Measurements from ENCODE around the gene PEAK3.
A peak's percentile ranks its signal among the peaks of the same experiment; 100 is the strongest.

The PEAK3 gene

DNA sequence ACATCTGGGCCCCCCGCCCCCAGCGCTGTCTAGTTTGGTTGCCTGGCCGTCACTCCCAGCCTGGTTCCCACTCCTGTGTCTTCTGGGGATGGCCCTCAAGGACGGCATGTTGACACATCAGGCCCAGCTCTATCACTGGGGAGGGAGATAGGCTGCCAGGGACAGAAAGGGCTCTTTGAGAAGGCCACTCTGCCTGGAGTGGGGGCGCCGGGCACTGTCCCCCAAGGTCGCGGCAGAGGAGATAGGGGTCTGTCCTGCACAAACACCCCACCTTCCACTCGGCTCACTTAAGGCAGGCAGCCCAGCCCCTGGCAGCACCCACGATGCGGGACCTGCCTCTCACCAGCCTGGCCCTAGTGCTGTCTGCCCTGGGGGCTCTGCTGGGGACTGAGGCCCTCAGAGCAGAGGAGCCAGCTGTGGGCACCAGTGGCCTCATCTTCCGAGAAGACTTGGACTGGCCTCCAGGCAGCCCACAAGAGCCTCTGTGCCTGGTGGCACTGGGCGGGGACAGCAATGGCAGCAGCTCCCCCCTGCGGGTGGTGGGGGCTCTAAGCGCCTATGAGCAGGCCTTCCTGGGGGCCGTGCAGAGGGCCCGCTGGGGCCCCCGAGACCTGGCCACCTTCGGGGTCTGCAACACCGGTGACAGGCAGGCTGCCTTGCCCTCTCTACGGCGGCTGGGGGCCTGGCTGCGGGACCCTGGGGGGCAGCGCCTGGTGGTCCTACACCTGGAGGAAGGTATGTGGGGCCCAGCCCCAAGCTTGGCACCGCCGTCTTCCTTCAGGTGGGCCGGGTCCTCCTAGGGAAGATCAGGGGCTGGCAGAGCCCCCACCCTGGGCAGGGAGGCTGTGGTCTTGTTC lies 32.7 kb downstream of the PEAK3 start, which contains the start of gene AMH:
TSS of gene AMH (plus strand) at position 314 of the 857 bp plus-strand sequence. CDS start at position 324, 10 bp downstream.
- DNase-seq = no peak

DNA sequence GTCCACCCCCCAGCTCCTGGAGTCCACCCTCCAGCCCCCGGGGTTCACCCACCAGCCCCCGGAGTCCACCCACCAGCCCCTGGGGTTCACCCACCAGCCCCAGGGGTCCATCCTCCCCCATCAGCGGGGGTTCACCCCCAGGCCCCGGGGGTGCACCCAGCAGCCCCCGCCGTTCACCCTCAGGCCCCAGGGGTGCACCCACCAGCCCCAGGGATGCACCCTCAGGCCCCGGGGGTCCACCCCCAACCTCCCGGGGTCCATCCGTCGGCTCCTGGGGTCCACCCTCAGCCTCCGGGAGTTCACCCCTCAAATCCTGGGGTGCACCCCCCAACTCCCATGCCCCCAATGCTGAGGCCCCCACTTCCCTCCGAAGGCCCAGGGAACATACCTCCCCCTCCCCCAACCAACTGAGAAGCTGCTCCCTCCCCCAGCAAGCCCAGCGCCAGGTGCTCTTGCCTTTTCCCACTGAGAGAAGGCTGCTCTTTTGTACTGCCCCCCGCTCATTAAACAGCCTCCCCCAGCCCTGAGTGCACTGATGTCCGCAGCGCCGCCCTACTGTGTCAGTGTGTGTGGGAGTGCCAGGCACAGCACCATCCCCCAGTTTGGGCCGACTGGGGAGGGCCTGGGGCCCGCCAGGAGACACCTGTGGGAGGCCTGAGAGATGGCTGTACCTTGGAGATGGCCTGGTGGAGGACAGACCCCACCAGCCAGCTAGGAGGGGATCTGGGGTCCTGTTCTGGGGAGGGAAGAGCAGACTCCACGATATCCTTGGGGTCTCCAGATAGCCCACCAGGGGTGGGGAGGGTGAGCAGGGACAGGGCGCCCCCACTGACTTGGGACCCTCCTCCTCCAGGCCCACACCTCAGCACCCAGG lies 33.6 kb downstream of the PEAK3 start:
- DNase-seq = no peak

DNA sequence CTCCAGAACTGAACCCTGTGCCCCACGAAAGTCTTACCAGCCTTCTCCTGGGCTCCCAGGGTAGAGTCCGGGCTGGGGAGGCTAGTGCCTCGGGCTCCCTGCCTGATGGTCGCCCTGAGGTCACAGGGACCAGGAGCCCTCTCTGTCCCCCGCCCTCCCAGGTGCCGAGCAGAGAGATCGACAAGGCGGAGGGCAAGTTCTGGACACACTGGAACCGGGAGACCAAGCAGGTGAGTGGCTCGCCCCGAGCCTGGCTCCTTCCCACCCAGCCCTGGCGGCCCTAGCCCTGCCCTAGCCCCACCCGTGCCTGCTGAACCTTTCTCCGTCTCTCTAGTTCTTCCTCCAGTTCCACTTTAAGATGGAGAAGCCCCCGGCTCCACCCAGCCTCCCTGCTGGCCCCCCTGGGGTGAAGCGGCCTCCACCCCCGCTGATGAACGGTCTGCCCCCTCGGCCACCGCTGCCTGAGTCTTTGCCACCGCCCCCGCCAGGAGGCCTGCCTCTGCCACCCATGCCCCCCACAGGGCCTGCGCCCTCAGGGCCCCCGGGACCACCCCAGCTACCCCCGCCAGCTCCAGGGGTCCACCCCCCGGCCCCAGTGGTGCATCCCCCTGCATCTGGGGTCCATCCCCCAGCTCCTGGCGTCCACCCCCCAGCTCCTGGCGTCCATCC lies 34.4 kb downstream of the PEAK3 start:
- DNase-seq = no peak

DNA sequence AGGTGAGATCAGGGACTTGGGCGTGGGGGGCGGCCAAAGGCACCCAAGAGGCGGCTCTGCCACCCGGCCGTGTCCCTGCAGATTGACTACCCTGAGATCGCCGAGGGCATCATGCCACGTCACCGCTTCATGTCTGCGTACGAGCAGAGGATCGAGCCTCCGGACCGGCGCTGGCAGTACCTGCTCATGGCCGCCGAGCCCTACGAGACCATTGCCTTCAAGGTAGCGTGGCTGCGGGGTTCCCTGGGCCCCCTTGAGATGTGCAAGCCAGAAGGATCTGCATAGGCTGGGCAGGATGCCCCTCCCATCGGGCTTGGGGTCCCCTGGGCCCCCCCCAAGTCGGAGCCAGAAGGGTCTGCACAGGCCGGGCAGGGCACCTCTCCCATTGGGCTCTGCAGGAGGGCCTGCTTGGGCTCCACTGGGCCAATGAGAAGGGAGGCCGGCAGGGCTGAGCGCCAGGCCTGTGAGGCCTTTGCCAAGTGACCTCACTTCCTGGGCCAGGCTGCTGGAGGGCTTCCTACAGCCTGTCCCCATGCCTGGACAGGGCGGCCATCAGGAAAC lies 35.1 kb downstream of the PEAK3 start:
- DNase-seq = no peak

DNA sequence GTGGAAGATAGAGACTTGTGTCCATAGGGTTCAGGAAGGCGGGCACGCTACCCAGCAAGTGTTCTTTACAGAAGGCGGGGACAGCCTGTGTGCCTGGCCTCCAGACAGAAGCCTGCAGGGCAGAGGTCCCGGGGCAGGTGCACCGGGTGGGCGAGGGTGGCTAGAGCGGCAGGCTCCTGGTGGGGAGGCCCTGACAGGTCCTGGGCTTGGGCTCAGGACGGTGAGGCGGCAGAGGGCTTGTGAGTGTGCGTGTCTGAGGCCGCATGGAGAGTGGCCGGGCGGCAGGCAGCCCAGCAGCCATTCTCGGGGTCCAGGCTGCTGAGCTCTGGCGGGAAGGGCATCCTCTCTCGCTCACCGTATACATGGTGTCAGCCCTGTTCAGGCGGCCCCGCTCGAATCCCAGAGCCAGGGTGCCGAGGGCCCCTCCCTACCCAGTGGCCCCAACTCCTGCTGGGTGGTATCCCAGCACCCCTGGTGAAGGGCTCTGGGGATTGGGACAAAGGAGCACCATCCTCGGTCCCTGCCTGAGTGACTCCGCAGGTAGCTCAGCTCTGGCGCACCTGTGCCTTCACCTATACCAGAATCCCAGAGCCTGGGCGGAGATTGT lies 35.9 kb downstream of the PEAK3 start:
- DNase-seq = no peak

DNA sequence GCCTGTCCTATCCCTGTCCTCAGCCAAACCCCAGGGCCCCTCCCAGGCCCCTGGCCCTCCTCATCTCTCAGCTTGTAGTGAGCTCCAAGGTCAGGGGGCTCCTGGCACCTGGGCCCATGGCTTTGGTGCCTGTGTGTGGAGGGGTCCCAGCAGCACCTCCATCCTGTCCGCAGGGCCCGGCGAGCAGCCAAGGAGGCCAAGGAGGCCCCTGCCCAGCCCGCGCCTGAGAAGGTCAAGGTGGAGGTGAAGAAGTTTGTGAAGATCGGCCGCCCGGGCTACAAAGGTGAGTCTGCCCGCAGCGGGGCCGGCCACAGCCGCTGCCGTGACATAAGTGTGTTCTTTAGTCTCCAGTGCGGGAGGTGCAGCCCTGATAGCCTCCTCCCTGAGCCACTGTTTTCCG lies 36.7 kb downstream of the PEAK3 start:
- no peak for DNase-seq

DNA sequence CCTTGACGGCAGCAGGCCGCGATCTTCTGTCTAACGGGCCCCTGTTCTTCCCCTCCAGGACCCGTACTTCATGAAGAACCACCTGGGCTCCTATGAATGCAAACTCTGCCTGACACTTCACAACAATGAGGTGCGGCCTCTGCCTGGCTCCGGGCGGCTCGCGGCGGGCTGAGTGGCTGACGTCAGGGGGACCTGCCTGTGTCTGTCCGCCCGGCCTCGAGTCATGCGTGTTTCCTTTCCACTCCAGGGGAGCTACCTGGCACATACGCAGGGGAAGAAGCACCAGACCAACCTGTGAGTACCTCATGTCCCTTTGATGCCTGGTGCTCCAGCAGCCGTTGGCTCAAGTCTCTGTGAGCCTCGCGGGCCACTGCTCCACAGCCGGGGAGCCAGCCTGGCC lies 37.5 kb downstream of the PEAK3 start:
- no peak for DNase-seq

DNA sequence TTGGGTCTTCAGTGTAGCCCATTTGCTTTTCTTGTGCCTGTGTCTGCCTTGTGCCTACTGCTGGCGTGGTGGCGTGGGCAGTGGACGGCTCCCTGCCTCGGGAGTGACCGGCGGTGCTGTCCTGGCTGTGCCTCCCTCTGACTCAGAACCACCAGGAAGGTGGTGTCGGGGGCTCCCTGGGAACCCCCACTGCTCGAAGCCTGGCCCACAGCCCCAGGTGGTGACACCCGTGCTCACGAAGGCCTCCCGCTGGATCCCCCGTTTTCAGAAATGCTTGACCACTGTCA lies 37.9 kb downstream of the PEAK3 start:
- DNase-seq = no peak

DNA sequence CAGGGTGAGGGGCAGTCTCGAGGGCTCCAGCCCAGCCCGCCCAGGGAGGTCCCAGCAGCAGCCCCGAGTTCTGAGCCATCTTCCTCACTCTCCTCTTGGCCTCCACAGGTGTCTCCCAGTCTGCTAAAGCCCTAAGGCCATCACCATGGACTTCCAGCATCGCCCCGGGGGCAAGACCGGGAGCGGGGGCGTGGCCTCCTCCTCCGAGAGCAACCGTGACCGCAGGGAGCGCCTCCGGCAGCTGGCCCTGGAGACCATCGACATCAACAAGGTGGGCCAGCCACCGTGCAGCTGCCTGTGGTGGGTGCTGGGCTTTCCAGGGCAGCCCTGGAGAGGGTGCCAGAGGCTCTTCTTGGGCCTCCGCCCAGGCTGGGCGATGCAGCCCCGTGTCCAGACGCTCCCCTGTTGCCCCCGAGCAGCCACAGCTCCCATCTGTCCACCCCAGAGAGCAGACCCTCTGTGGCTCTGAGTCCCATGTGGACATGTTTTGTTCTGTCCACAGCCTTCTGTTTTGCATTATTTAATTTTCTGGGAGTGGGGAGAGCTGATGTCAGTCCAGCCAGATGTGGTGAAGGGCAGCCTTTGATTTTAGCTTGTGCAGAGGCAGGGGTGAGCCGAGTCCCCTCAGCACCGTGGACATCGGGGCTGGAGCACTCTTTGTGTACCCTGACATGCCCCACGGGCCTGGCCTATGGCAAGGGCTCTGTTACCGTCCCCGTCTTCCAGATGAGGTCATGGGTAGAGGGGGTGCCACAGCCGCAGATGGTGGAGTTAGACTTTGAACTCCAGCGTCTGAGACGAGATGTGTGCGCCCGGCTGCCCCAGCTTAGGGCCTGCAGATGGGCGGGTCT lies 38.5 kb downstream of the PEAK3 start:
- no peak for DNase-seq

DNA sequence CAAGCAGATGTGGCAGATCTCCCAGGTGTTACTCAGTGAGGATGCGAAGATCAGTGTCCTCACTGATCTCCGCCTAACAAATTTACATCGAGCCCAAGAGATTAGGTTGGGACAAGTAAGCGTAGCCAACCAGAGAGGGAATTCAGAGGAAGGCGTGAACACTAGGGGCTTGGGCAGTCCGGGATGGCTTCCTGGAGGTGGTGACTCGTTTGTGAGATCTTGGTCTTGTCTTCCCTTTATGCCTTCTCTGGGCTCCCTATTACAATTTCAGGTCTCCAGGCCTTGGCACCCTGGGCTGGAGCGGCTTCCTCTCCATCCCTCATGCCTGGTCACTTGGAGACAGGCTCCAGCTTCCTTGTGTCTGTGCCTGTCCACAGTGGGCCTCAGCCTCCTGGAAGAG lies 39.2 kb downstream of the PEAK3 start:
- no peak for DNase-seq

DNA sequence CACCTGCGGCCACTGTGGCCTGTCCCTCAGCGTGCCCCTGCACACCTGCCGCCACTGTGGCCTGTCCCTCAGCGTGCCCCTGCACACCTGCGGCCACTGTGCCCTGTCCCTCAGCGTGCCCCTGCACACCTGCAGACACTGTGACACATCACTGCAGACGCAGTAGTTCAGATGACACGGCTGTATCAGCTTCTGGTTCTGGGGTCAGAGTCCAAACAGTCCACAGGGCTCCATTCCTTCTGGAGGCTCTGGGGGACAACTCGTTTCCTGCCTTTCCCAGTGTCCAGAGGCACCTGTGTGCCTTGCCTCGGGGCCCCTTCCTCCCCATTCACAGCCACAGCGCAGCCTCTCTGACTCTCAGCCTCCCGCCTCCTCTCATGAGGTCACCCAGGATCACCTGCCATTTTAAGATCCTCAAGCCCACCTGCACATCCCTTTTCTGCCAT lies 39.9 kb downstream of the PEAK3 start:
- no peak for DNase-seq

DNA sequence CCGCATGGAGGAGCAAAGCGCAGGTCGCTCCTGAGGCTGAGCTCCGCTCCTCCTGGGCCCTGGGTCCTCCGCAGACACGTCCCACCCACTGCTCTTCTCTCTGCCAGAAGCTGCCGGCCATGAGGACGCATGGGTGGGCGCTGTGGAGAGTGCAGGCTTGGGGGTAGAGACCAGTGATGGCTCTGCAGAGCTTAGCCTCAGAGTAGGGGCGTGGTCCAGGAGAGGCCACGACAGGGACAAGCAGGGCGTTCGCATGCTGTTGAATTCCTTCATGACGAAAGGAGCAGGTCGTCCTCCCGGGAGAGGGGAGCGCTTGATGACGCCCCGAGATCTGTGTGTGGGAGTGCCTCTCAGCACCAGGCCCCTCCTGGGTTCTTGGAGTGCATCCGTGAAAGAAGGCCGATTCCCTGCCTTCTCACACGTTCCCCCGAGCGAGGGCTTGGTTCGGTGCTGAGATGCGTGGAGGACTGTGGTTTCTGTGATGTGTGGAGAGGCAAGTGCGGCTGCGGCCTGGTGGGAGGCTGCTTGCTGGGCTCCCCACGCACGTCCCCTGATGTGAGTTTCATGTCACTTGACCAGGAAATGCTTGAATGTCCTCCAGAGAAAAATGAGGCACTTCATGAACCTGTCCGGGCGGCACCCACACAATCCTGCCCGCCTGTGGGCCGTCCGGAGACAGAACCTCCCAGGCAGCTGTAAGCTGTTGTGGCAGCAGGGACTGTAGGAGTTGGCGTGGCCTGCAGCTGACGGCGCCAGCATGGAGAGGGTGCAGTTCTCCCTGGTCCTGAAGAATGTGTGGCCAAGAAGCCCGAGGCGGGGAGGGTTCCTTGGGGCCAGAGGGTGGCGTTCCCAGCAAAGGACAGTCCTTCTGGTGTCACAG lies 40.9 kb downstream of the PEAK3 start:
- no peak for DNase-seq

DNA sequence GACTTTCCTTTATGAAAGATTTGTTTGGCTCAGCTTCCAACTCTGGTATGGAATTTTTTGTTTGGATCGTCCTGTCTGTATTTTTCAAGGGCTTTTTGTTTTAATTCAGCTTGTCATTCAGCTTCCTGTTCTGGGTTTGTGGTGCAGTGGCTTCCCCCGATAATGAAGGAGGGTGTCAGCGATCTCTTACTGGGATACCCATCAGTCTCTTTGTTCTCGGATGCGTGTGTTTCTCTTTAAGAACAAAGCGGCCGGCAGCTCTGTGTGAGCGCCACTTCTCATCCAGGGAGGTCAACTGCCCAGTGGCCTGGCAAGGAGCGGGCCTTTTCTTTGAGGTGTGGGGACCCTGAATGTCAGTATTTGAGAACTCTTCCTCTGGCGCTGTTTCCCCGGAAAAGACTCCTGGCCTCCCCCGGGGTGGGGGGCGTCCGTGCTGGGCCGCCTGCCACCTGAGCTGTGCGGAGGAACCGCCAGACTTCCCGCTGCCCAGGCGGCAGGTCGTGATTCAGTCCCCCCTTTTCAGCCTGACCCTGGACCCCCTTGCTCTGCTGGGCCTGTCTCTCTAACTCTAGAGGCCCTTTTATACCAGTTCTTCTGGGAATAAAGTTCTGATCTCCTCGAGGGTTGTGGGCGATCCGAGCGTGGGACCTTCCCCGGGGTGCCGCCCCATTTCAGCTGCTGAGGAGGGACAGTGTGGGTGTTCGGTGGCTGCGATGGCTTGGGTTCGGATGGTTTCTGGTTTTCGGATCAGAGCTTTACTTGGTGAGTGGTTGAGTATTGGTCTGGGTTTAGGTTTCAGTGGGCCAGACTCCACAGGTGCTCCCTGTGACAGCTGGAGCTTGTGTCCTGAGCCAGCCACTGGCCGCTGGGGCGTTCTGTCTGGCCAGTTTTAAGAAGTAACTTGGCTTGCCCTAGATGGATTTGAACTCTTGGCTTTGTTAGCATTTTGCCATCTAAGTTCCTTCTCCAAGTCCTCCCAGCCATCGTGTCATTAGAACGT lies 41.9 kb downstream of the PEAK3 start:
- peak; percentile 38 for DNase-seq

DNA sequence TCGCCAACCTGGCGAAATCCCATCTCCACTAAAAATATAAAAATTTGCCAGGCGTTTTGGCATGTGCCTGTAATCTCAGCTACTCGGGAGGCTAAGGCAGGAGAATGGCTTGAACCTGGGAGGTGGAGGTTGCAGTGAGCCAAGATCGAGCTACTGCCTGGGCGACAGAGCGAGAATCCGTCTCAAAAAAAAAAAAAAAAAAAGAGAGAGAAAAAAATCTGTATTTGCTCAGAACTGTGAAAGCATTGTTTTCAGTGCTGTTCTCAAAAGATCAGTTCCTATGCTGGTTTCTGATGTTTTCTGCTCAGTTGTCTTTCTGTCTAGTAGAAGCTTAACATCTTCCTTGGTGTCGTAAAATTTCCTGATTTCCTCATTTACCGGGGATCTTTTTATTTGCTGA lies 42.8 kb downstream of the PEAK3 start:
- DNase-seq = no peak

DNA sequence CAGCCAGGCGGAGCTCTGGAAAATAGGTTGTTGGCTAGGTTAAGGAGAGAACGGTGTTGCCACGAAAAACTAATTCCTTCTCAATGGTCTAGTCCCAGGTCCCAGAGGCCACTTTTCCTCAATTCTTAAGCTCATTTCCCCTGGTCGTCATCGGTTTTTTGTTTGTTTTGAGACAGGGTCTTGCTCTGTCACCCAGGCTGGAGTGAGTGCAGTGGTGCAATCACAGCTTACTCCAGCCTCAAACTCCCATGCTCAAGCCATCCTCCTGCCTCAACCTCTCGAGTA lies 44.2 kb downstream of the PEAK3 start:
- no peak for DNase-seq

DNA sequence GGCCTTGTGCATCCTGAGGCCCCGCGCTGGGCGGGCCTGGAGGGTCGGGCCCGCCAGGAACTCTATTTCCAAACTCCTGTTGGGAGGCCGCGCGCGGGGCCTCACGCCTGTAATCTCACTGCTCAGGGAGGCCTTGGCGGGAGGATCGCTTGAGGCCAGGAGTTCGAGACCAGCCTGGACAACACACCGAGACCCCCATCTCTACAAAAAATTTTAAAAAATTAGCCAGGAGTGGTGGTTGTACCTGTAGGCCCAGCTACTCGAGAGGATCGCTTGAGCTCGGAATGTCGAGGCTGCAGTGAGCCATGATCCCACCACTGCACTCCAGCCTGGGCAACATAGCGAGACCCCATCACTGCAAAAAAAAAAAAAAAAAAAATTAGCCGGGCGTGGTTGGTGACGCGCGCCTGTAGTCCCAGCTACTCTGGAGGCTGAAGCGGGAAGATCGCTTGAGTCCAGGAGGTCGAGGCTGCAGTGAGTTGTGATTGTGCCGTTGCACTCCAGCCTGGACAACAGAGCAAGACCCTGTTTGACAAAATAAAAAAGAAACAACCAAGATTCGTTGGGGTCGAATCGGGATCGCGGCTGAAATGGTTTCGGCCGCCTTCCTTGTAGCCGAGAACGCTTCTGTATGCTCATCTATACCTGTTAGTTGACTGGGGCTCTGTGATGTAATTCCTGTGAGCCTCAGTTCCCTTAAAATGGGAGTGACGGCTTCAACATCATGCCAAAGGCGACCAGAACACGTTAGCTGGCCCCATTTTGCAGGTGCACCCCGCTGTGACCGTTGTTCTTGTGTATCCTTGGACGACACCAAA lies 44.7 kb downstream of the PEAK3 start:
- no peak for DNase-seq

DNA sequence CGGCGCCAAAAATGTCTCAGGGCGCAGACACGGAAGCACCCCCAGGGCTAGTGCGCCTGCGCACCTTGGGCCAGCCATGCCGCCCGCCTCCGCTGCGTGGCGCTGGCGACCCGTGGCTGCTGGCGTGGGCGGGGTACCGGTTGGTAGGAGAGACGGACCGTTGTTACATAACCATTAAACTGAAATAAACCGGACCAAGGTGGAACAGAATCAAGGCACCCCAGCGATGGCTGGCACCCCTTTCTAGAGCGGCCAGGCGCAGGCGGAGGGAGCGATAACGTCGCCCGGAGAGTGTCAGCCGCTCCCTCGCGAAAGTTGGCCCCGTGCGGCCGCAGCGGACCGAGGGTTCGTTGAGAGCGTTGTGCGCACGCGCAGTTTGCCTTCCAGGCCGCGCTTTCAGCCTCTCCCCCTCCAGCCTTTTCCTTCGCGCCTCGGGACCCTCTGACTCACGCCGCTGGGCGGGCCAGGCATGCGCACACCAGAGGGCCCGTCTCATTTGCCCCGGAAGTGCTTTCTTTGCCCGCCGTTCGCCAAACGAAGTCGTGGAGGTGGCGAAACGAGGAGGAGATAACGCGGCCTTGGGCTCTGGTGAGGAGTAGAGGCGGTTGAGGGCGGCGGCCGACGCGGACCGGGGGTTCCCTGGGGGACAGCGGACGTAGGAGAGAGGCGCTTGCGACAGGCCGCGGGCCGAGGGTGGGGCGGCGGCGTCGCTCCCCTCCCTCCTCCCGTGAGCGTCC lies 45.5 kb downstream of the PEAK3 start, which contains the start of the genes PLEKHJ1 and SF3A2:
TSS of gene PLEKHJ1 (minus strand) at position 16 of the 737 bp plus-strand sequence. CDS start 81 bp downstream, outside the sequence.
TSS of gene SF3A2 (plus strand) at position 511 of the 737 bp plus-strand sequence. CDS start 6,595 bp downstream, outside the sequence.
- DNase-seq = peak; percentile 98

DNA sequence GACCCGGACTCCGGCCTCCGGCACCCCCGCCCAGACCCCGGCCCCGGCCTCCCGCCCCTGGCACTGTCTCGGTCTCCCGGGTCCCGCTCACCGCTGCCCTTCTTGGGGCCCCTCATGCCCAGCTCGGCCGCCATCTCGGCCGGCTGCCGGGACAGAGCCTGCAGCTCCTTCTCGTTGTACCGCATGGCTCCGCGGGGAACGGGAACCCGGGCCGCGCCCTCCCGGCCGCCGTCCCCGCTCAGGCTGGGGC lies 46.0 kb downstream of the PEAK3 start:
- no peak for DNase-seq

Data from stimulated activated CD4-positive, alpha-beta T cell treated with anti-CD3 and anti-CD28 coated beads, Interleukin-15, amount 100 ng/mL, for 24 hours (primary cell).